GM19025 (cell line): ENCODE results near the gene WNT2B.
"Not testable (repeated sequence)": the region's sequence is repeated elsewhere in the genome, so short reads cannot be mapped to it uniquely, and the experiment has no call there.

Experiments
- ATAC-seq: cut with Tn5 transposase; IDR thresholded peaks from one replicate; pipeline ENCODE4 v1.9.1; 2021; ENCODE audit warnings: mild to moderate bottlenecking, low read depth, moderate library complexity; ENCODE audit not compliant: unreplicated experiment

The WNT2B gene

GRCh38 chr1:112508278-112509004 is at the start of gene WNT2B:
TSS of gene WNT2B (plus strand) at chr1:112508965. CDS start at chr1:112509263, 298 bp downstream.
- ATAC-seq = no peak

DNA sequence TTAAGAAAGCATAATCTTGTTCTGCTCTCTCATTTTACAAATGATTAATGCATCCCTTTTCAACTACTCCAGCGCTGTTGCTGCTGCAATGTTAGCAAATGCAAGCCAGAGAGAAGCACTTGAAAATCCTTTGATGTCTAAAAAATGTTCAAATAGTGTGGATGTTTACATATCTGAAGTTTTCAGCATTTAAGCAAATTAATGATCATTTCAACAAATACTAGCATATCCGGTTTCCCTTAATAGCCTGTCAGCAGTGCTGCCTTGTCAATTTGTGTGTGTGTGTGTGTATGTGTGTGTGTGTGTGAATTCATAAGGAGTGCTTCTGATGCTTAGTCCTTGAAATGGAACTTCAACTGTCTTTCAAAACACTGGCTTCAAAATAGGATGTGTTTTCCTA is 48.1 kb upstream of the WNT2B start:
- no peak for ATAC-seq

DNA sequence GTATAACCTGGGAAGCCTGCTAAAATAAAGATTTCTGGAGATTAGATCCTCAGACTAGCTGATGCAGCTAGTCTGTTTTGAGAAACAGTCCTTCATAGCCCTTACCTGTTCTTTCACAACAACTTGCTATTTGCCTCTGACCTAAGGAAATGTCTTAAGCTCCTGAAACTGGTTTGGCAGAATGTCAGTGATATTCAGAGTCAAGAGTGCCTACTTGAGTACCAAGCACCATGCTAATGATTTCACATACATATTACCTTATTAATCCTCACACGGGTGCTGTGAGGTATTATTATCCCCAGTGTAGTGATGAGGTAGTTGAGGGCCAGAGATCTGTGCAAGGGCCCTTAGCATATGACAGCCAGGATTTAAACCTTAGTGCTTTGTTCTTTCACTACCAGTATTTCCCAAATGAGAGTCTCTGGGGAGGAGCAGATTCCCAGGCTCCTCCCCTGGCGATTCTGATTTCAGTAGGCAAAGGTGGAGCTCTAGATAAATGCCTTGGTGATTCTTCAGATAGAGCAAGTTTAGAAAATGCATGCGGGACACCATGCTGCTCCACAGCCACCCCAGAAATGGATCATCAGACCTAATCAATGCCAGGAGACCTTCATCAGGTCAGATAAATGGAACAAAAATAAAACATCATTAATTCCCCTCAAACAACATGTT is 47.4 kb upstream of the WNT2B start:
- no peak for ATAC-seq

DNA sequence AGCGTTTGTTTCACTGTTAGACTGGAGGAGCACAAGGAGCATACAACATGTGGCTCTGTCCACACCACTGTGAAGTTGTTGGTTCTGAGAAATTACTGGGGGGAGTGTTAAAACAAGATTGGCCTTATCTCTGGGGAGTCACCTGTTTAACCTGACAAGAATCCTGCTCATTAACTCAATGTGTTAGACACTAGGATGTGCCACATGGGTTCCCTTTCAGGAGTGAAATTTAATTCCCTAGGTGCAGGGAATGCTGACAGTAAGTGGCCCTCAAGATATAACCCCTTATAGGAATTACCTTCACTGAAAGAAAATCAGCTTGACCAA is 45.8 kb upstream of the WNT2B start:
- ATAC-seq = no peak

GRCh38 chr1:112464501-112464900 is 44.3 kb upstream of the WNT2B start:
- ATAC-seq = no peak

DNA sequence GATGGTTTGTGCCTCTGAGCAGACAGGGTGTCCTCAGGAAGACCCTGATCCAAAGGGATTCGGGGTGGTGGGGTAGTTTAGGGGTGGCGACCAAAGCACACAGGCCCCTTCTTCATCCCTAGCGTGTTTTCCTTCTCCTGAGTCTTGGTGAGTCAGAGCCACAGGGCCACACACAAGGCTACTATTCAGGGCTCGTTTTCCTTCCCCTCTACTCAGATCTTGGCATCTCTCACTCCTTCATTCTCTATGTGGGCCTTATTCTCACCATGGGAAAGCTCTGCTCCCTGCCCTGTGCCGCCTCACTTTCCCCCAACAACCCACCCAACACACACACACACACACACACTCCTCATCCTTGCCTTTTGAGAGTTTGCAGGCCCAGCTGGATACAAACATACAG is 43.6 kb upstream of the WNT2B start:
- no peak for ATAC-seq

- ATAC-seq = peak; percentile 81
Observed at GRCh38 chr1:112466078-112466660, 42.6 kb upstream of the WNT2B start.

DNA sequence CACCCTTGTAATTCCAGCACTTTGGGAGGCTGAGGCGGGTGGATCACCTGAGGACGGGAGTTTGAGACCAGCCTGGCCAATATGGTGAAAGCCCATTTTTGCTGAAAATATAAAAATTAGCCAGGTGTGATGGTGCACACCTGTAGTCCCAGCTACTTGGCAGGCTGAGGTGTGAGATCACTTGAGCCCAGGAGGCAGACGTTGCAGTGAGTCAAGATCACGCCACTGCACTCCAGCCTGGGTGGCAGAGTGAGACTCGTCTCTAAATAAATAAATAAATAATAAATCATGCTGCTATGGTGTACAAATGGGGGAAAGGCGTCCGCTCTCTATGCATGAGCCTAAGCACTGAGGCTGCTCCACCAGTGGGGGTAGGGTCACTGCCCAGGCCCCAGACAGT is 38.4 kb upstream of the WNT2B start:
- ATAC-seq = not testable (repeated sequence)

- ATAC-seq = no peak
Observed at GRCh38 chr1:112470966-112471365, 37.8 kb upstream of the WNT2B start.

DNA sequence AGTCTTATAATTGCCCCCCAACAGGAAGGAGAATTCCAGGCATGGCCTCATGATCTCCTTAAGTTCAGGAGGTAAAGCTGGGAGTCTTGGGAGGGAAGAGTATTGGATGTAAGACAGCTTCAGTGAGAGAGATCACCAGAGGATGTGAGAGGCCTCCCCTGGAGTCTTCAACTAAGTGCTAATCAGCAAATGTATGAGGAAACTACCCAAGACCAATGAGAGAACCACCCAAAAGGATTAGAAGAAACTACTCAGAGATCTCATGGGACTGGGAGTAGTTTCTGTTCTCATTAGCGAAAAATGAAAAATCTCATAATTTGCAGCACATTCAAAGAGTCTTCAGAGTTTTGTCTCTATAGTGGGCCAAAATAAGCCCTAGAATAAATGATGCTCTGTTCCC is 36.6 kb upstream of the WNT2B start:
- ATAC-seq = no peak

GRCh38 chr1:112477550-112477949 is 31.2 kb upstream of the WNT2B start:
- no peak for ATAC-seq

DNA sequence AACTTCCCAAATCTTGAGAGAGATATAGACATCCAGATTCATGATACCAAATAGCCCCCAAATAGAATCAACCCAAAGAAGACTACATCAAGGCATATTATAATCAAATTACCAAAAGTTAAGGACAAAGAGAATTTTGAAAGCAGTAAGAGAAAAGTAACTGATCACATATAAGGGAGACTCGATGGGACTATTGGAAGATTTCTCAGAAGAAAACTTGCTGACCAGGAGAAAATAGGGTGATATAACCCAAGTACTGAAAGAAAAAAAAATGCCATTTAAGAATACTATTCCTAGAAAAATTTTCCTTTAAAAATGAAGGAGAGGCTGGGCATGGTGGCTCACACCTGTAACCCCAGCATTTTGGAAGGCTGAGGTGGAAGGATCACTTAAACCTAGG is 30.5 kb upstream of the WNT2B start:
- no peak for ATAC-seq

DNA sequence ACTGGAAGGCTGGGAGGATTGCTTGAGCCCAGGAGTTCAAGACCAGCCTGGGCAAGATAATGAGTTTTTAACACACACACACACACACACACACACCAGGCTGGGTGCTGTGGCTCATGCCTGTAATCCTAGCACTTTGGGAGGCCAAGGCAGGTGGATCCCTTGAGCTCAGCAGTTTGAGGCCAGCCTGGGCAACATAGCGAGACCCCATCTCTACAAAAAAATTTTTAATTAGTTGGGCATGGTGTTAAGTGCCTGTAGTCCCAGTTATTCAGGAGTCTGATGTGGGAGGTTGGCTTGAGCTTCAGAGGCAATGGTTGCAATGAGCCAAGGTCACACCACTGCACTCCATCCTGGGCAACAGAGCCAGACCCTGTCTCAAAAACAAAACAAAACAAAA is 22.7 kb upstream of the WNT2B start:
- not testable (repeated sequence) for ATAC-seq

DNA sequence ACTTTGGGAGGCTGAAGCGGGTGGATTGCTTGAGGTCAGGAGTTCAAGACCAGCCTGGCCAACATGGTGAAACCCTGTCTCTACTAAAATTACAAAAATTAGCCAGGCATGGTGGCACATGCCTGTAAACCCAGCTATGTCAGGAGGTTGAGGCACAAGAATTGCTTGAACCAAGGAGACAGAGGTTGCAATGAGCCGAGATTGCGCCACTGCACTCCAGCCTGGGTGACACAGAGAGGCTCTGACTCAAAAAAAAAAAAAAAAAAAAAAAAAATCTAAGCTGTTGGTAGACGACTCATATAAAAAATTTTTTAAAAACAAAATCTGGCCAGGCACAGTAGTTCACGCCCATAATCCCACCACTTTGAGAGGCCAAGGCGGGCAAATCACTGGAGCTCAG is 21.1 kb upstream of the WNT2B start:
- ATAC-seq = not testable (repeated sequence)

- ATAC-seq = no peak
Observed at GRCh38 chr1:112488141-112488540, 20.6 kb upstream of the WNT2B start.

DNA sequence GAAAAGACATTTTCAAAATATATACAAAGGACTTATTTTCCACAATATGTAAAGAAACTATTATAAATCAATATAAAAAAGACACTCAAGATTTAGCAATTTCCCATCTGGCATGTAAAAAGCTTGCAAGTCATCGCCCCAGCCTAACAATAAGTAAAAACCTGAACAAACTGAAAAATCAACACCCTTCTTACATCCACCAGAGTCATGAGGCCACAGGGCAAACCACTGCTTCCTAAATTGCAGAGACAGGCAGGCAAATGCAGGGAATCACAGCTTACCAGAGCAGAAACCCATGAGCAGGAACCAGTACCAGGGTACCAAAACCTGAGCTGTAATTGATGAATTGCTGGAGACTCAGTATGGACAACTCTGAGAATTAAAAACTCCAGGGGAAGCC is 16.7 kb upstream of the WNT2B start:
- no peak for ATAC-seq

- ATAC-seq = no peak
Observed at GRCh38 chr1:112493351-112493750, 15.4 kb upstream of the WNT2B start.

GRCh38 chr1:112496290-112496689 is 12.5 kb upstream of the WNT2B start:
- no peak for ATAC-seq

- peak; percentile 71 for ATAC-seq
Observed at GRCh38 chr1:112501810-112502641, 6.7 kb upstream of the WNT2B start.

GRCh38 chr1:112502826-112503225 is 5.9 kb upstream of the WNT2B start:
- ATAC-seq = no peak

GRCh38 chr1:112504001-112504660 is 4.6 kb upstream of the WNT2B start:
- ATAC-seq = no peak
